Liver (tissue), 2 donors: ENCODE data around the gene LAD1.

ENCODE experiments used
- FOXA1 ChIP-seq: IDR thresholded peaks from 2 replicates; pipeline ENCODE4 v1.6.1; 2016; ENCODE audit warnings: antibody characterized with exemption
- GABPA ChIP-seq, 2 donors: IDR thresholded peaks in 1 of 2; conservative IDR thresholded peaks in 1 of 2; 2 replicates each; pipeline ENCODE4 v1.6.1; 2016; ENCODE audit warnings: antibody characterized with exemption in 2 of 2, mild to moderate bottlenecking in 1 of 2, moderate library complexity in 1 of 2
- donor health status: healthy.

DNA sequence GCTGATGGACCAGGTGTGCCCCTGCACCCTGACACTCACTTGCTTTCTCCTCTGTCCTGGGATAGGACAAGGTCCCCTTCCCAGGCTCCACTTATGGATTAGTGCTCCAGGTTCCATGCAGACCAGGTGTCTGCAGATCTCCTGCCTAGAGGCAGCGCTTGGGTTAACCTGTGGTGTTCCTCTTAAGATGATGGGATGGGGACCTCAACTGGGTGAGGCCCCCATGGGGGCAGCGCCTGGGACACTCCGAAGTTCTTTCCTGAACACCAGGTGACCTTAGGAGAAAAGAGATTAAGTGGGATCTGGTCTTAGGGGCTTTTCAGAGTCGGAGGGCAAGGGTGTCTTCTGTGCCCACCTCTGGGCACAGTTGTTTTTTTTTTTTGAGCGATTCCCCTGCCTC lies 42.9 kb downstream of the LAD1 start:
- TF ChIP-seq FOXA1 (no peak), GABPA (IDR thresholded peaks at IDR 0.05 in 1 of 2, conservative IDR thresholded peaks at IDR 0.05 in 1 of 2) (no peak)
